ENCODE results near the gene GPR32.
"Not testable (repeated sequence)": the region's sequence is repeated elsewhere in the genome, so short reads cannot be mapped to it uniquely, and the experiment has no call there.

Gene GPR32

GRCh38 chr19:50749490-50749889 is 20.8 kb upstream of the GPR32 start:
- DNase-seq, result no peak

DNA sequence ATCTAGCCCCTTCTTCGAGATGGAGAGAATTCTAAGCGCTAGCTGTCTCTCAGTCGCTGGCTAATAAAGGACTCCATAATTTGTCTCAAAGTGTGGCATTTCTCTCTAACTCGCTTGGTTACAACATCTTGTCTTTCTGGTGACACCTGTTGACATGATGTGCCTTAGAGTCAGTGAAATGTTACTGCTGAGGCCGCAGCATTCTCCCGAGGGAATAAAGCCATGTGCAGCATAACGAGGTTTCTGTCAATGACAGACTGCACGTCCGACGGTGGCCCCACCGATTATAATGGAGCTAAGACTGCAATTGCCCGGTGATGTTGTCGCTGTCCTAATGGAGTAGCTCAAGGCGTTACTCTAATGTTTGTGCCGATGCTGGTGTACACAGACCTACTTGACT is 20.3 kb upstream of the GPR32 start:
- DNase-seq, result no peak

DNA sequence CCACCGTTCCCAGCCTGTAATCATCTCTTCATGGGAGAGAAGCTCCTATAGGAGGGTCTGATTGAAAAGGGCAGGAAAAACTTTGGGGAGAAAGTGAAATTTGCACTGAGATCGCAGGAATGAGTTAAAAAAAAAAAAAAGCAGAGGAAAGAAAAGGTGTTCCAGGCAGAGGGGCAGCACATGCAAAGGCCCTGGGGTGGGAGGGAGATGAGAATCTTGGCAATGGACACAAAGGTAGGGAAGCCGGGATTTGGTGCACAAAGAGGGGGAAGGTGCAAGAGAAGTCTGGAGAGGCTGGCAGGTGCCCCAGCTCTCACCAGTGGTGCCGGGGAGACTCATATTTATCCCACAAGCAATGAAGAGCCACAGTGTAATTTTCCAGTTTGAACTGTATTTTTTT is 16.4 kb upstream of the GPR32 start:
- no peak for DNase-seq

DNA sequence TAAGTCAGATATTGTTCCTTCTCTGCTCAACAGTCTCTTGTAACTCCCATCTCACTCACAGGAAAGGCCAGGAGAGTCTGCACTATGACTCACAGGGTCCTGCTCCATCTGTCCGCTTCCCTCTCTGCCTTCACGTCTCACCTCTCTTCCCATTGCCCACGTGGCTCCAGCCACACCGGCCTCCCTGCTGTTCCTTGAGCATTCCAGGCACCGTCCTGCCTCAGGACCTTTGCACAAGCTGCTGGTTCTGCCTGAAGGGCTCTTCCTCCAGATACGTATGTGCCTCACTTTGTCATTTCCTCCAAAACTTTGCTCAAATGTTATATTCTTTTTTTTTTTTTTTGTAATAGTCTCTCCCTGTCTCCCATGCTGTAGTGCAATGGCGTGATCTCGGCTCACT is 14.0 kb upstream of the GPR32 start:
- not testable (repeated sequence) for DNase-seq

DNA sequence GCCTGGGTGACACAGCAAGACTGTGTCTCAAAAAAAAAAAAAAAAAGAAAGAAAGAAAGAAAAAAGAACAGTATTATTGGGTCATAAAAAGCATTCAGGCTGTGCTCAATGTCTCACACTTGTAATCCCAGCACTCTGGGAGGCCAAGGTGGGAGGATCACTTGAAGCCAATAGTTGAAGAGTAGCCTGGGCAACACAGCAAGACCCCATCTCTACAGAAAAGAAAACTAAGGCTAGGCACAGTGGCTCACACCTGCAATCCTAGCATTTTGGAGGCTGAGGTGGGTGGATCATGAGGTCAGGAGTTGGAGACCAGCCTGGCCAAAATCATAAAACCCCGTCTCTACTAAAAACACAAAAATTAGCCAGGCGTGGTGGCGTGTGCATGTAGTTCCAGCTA is 12.6 kb upstream of the GPR32 start:
- not testable (repeated sequence) for DNase-seq

DNA sequence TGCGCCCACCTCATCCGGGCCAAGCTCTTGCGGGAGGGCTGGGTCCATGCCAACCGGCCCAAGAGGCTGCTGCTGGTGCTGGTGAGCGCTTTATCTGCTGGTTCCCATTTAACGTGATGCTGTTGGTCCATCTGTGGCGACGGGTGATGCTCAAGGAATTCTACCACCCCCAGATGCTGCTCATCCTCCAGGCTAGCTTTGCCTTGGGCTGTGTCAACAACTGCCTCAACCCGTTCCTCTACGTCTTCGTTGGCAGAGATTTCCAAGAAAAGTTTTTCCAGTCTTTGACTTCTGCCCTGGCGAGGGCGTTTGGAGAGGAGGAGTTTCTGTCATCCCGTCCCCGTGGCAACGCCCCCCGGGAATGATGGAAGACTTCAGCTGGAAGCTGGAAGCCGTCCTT is 11.2 kb upstream of the GPR32 start:
- not testable (repeated sequence) for DNase-seq

DNA sequence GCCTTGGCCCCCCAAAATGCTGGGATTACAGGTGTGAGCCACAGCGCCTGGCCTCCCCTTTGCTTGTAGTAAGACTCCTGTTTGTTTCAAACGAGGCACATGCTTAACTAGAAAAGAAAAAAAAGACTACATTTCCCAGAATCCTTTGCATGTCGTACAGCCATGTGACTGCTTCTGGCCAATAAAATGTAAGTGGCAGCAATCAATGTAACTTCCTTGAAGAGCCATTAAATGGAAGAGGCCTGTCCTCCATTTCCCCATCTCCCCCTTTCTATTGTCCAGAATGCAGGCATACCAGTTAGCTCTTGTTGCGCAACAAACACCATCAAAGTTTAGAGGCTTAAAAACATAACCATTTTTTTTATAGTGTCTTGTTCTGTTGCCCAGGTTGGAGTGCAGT is 10.4 kb upstream of the GPR32 start:
- no peak for DNase-seq

DNA sequence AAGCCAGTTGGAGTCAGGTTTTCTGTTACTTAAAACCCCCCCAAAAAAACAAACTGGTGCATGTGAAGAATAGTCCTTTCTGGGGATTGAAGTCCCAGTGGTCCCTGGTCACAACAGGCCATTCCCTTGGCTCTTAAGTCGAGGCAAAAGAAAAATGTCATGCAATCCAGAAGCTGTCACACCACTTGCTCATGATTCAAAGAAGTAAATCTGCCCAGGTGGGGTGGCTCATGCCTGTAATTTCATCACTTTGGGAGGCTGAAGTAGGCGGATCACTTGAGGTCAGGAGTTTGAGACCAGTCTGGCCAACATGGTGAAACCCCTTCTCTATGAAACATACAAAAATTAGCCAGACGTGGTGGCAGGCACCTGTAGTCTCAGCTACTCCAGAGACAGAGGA is 8.8 kb upstream of the GPR32 start:
- DNase-seq, result not testable (repeated sequence)

DNA sequence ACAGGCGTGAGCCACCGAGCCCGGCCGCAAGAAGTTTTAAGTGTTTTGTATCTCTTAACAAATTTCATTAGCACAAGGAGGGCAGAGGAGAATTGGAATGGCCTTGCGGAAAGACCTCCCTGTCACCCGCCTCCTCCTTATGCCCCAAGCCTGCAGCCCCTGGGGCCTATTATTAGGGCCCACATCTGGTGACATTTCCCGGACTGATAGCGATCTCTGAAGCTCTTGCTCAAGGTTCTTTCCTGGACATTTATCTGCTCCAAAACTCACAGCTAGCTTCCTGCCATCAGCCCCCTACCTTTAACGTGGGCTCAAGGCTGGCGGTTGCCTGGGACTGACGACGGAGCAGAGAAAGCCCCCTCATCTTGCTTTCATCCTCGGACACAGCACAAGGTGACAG is 6.7 kb upstream of the GPR32 start:
- DNase-seq, result not testable (repeated sequence)

- DNase-seq, result no peak
These were observed 5.9 kb upstream of the GPR32 start for GRCh38 chr19:50764409-50764808.

- not testable (repeated sequence) for DNase-seq
These were observed 3.5 kb upstream of the GPR32 start for GRCh38 chr19:50766746-50767145.

- DNase-seq, result not testable (repeated sequence)
These were observed 3.0 kb upstream of the GPR32 start for GRCh38 chr19:50767263-50767662.

DNA sequence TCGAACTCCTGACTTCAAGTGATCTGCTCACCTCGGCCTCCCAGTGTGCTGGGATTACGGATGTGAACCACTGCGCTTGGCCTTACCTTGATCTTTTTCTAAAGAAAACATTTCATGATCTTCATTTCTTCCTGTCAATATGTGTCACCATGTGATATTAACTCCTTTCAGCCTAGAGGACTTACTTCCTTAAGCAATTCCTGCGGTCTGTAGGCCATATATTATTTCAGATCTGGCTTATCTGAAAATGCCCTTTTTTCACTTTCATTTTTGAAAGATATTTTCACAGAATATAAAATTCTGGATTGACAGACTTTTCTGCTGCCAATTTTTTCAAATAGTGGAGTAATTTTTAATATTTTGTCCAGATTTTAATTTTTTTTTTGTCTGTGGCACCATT is 2.0 kb upstream of the GPR32 start:
- DNase-seq, result no peak

DNA sequence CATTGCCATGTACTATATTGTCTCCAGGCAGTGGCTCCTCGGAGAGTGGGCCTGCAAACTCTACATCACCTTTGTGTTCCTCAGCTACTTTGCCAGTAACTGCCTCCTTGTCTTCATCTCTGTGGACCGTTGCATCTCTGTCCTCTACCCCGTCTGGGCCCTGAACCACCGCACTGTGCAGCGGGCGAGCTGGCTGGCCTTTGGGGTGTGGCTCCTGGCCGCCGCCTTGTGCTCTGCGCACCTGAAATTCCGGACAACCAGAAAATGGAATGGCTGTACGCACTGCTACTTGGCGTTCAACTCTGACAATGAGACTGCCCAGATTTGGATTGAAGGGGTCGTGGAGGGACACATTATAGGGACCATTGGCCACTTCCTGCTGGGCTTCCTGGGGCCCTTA is 624 bp downstream of the GPR32 start:
- DNase-seq, result no peak

GRCh38 chr19:50772476-50772875 is 2.2 kb downstream of the GPR32 start:
- DNase-seq, result no peak

- not testable (repeated sequence) for DNase-seq
These were observed 2.6 kb downstream of the GPR32 start for GRCh38 chr19:50772912-50773311.

- DNase-seq, result not testable (repeated sequence)
These were observed 3.2 kb downstream of the GPR32 start for GRCh38 chr19:50773454-50773853.

DNA sequence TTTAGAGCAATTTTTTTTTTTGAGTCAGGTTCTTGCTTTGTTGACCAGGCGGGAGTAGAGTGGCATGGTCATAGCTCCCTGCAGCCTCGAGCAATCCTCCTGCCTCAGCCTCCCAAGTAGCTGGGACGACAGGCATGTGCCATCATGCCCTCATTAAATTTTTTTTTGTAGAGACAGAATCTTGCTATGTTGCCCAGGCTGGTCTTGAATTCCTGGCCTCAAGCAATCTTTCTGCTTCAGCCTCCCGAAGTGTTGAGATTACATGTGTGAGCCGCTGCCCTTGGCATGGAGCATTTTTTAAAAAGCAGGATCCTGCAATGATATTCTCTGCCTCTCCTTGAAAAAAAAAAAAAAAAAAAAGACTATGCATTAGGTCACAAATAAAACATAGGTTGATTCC is 5.9 kb downstream of the GPR32 start:
- DNase-seq, result no peak

DNA sequence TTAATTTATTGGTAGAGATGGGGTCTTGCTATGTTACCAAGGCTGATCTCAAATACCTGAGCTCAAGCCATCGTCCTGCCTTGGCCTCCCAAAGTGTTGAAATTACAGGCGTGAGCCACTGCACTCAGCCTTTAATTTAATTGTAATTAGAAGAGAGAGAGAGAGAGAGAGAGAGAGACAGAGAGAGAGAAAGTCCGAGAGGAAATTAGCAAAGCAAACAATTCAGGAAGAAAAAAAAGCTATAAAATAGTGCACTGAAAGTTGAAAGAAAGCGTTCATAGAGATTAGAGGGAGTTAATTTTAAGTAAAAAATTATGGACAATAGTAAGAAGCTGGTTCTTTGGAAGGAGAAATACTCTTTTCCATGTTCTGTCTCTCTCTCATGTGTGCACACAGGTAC is 7.0 kb downstream of the GPR32 start:
- no peak for DNase-seq

GRCh38 chr19:50777830-50778303 is 7.6 kb downstream of the GPR32 start:
- DNase-seq, result no peak

- DNase-seq, result no peak
These were observed 8.7 kb downstream of the GPR32 start for GRCh38 chr19:50778906-50779430.

GRCh38 chr19:50779504-50780457 is 9.5 kb downstream of the GPR32 start:
- no peak for DNase-seq

DNA sequence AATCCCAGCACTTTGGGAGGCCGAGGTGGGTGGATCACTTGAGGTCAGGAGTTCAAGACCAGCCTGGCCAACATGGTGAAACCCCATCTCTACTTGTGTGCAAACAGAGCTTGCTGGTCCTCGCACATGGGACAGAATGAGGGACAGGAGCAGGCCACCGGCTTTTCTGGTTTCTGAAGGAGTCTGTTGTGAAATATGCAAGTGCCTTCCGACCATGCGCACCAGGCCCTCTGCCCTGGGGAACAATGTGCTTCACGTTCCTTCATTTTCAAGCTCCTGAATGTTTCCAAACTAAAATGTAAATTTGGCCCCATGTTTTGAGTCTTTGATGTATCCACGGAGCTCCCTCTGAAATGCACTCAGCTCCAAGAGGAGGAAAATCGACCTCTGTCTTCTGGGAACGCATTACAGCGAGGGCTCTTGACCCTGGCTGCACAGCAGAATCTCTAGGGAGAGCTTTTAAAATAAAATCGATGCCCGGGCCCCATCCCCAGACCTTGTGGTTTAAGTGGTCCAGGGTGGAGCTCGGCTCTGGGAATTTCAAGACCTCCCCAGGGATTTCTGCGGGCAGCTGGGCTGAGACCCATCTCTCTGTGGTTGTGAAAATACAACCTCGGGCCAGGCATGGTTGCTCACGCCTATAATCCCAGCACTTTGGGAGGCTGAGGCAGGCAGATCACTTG is 10.6 kb downstream of the GPR32 start:
- no peak for DNase-seq

DNA sequence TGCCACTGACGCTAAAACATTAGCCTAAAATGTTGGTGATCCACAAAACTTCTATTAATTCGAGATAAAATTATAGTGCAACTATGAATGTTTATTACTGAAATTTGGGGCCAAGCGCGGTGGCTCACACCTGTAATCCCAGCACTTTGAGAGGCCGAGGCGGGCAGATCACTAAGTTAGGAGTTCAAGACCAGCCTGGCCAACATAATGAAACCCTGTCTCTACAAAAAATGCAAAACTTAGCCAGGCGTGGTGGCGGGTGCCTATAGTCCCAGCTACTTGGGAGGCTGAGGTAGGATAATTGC is 13.5 kb downstream of the GPR32 start:
- DNase-seq, result not testable (repeated sequence)

All from SIG-M5 (cell line).